Measurements from ENCODE around the gene PPP2R2B.

The PPP2R2B gene

GRCh38 chr5:146690880-146691355 lies 187.6 kb downstream of the PPP2R2B start:
- H3K4me3 ChIP-seq (ENCODE audit: low read depth, low read length) = no peak overlapping the region
- TF ChIP-seq CTCF (IDR thresholded peaks at IDR 0.05; ENCODE audit: low read depth, low read length) = no peak

- no peak overlapping the region for H3K4me3 ChIP-seq (ENCODE audit: low read depth, low read length)
- no peak for TF ChIP-seq CTCF (IDR thresholded peaks at IDR 0.05; ENCODE audit: low read depth, low read length)
These were observed 190.9 kb downstream of the PPP2R2B start for GRCh38 chr5:146687630-146688029.

- no peak for TF ChIP-seq CTCF (IDR thresholded peaks at IDR 0.05; ENCODE audit: low read depth, low read length)
- H3K4me3 ChIP-seq (ENCODE audit: low read depth, low read length) = no peak overlapping the region
These were observed 194.7 kb downstream of the PPP2R2B start for GRCh38 chr5:146683861-146684260.

GRCh38 chr5:146682899-146683532 lies 195.5 kb downstream of the PPP2R2B start:
- TF ChIP-seq CTCF (IDR thresholded peaks at IDR 0.05; ENCODE audit: low read depth, low read length) = no peak

GRCh38 chr5:146681585-146682105 lies 196.9 kb downstream of the PPP2R2B start:
- no peak overlapping the region for H3K4me3 ChIP-seq (ENCODE audit: low read depth, low read length)
- TF ChIP-seq CTCF (IDR thresholded peaks at IDR 0.05; ENCODE audit: low read depth, low read length) = no peak

More at GRCh38 chr5:146682899-146683532, 195.5 kb downstream of the PPP2R2B start:
- H3K4me3 ChIP-seq (ENCODE audit: low read depth, low read length) = no peak overlapping the region

- TF ChIP-seq CTCF (IDR thresholded peaks at IDR 0.05; ENCODE audit: low read depth, low read length) = no peak
- no peak overlapping the region for H3K4me3 ChIP-seq (ENCODE audit: low read depth, low read length)
These were observed 197.5 kb downstream of the PPP2R2B start for GRCh38 chr5:146680846-146681584.

- no peak overlapping the region for H3K4me3 ChIP-seq (ENCODE audit: low read depth, low read length)
- no peak for TF ChIP-seq CTCF (IDR thresholded peaks at IDR 0.05; ENCODE audit: low read depth, low read length)
These were observed 202.9 kb downstream of the PPP2R2B start for GRCh38 chr5:146675636-146676035.
